Measurements from ENCODE around the gene RAPGEF5. TPM values are rescaled to one million over a fixed set of nuclear protein-coding genes. Genes with fewer than 3 reads are reported as not detected.

RAPGEF5 gene
- total RNA-seq, 4 donors from 2014 or later, result 26.5 to 76.6 (median 39.3) TPM

- intact Hi-C loops (cut with DNase I), result no loop called here
- DNase-seq, result no peak
- Histone ChIP-seq H3K4me3 (replicated peaks in 1 of 3) (no peak overlapping the region), H3K27ac (no peak overlapping the region), H3K4me1 (no peaks in the 10 kb centered on the region), H3K9me3 (no peaks in the 10 kb centered on the region), H3K27me3 (no peaks in the 10 kb centered on the region), H3K36me3 (no peaks in the 10 kb centered on the region)
- no peak for TF ChIP-seq CTCF (IDR thresholded peaks at IDR 0.05)
- no peak for TF ChIP-seq POLR2A (IDR thresholded peaks at IDR 0.05)
- 81 to 91% methylated on average over 6 of the region's 6 CpGs for WGBS, 2 donors
Measured at GRCh38 chr7:22183522-22184280, 173.3 kb downstream of the RAPGEF5 start.

- Histone ChIP-seq H3K9me3 (no peaks in the 10 kb centered on the region), H3K36me3 (no peaks in the 10 kb centered on the region), H3K27ac (no peak overlapping the region), H3K4me1 (no peaks in the 10 kb centered on the region), H3K27me3 (no peaks in the 10 kb centered on the region), H3K4me3 (replicated peaks in 1 of 3) (no peak overlapping the region)
- DNase-seq, result no peak
- TF ChIP-seq CTCF (IDR thresholded peaks at IDR 0.05), result no peak
- no peak for TF ChIP-seq POLR2A (IDR thresholded peaks at IDR 0.05)
- WGBS, 2 donors, result 79 to 85% methylated on average over 4 of the region's 4 CpGs
- intact Hi-C loops (cut with DNase I), result no loop called here
Measured at GRCh38 chr7:22182149-22182548, 174.8 kb downstream of the RAPGEF5 start.

- Histone ChIP-seq H3K9me3 (no peaks in the 10 kb centered on the region), H3K36me3 (no peaks in the 10 kb centered on the region), H3K27me3 (no peaks in the 10 kb centered on the region), H3K4me3 (replicated peaks in 1 of 3) (no peak overlapping the region), H3K27ac (no peak overlapping the region), H3K4me1 (no peaks in the 10 kb centered on the region)
- DNase-seq, result no peak
- TF ChIP-seq CTCF (IDR thresholded peaks at IDR 0.05) (no peak), POLR2A (IDR thresholded peaks at IDR 0.05) (no peak)
- intact Hi-C loops (cut with DNase I), result no loop called here
- 91 to 94% methylated on average over 1 of the region's 1 CpG for WGBS, 2 donors
Measured at GRCh38 chr7:22181663-22182062, 175.3 kb downstream of the RAPGEF5 start.

- Histone ChIP-seq H3K36me3 (no peaks in the 10 kb centered on the region), H3K4me1 (no peaks in the 10 kb centered on the region), H3K4me3 (replicated peaks in 1 of 3) (no peak overlapping the region), H3K27me3 (no peaks in the 10 kb centered on the region), H3K9me3 (no peaks in the 10 kb centered on the region), H3K27ac (no peak overlapping the region)
- 93 to 96% methylated on average over 4 of the region's 4 CpGs for WGBS, 2 donors
- no peak for TF ChIP-seq CTCF (IDR thresholded peaks at IDR 0.05)
- TF ChIP-seq POLR2A (IDR thresholded peaks at IDR 0.05), result no peak
- intact Hi-C loops (cut with DNase I), result no loop called here
- DNase-seq, result no peak
Measured at GRCh38 chr7:22179442-22179879, 177.5 kb downstream of the RAPGEF5 start.

- 57 to 73% methylated on average over 1 of the region's 1 CpG for WGBS, 2 donors
- Histone ChIP-seq H3K4me3 (replicated peaks in 1 of 3) (no peak overlapping the region), H3K9me3 (no peaks in the 10 kb centered on the region), H3K27ac (no peak overlapping the region), H3K4me1 (no peaks in the 10 kb centered on the region), H3K36me3 (no peaks in the 10 kb centered on the region), H3K27me3 (no peaks in the 10 kb centered on the region)
- no peak for TF ChIP-seq CTCF (IDR thresholded peaks at IDR 0.05)
- no peak for TF ChIP-seq POLR2A (IDR thresholded peaks at IDR 0.05)
- no peak for DNase-seq
- intact Hi-C loops (cut with DNase I), result no loop called here
Measured at GRCh38 chr7:22178735-22179134, 178.2 kb downstream of the RAPGEF5 start.

Measured in thyroid gland (tissue), 4 donors.